Sigmoid colon (tissue), 7 donors: Measurements from ENCODE around the gene TPCN1. TPM values are rescaled to one million over a fixed set of nuclear protein-coding genes. Genes with fewer than 3 reads are reported as not detected.

Source experiments
- DNase-seq: peaks from one replicate; pipeline ENCODE4 v3.0.0-alpha.2; 2019
- H3K27ac ChIP-seq, 4 donors: fragments of 200-600 bp; sonication (generic); one replicate each; pipeline ENCODE4 v1.5.1; 2016 to 2019; ENCODE audit warnings: mild to moderate bottlenecking in 1 of 4
- H3K27me3 ChIP-seq, 3 donors: fragments of 200-600 bp; sonication (generic); one replicate each; pipeline ENCODE4 v1.5.1; 2019; ENCODE audit warnings: mild to moderate bottlenecking in 1 of 3
- H3K36me3 ChIP-seq, 4 donors: fragments of 200-600 bp; sonication (generic); one replicate each; pipeline ENCODE4 v1.5.1; 2016 to 2019
- H3K4me1 ChIP-seq, 4 donors: fragments of 200-600 bp; sonication (generic); one replicate each; pipeline ENCODE4 v1.5.1; 2017 to 2019
- H3K4me3 ChIP-seq, 4 donors: fragments of 200-600 bp; sonication (generic); one replicate each; pipeline ENCODE4 v1.5.1; 2017 to 2019; ENCODE audit warnings: mild to moderate bottlenecking in 2 of 4, moderate library complexity in 1 of 4
- H3K9me3 ChIP-seq, 4 donors: fragments of 200-600 bp in 3 of 4; sonication (generic) in 3 of 4; one replicate each; pipeline versions ENCODE4 v1.5.1 to v1.6.1; 2013 to 2019
- EP300 ChIP-seq, 4 donors: sonication (generic); formaldehyde crosslinking; IDR thresholded peaks; one replicate each; pipeline ENCODE4 v1.6.1; 2017; ENCODE audit warnings: antibody characterized with exemption in 4 of 4
- POLR2A ChIP-seq, 2 donors: fragments of 450-650 bp; IDR thresholded peaks; one replicate each; pipeline ENCODE4 v1.6.1; 2016; ENCODE audit warnings: antibody characterized with exemption in 2 of 2, mild to moderate bottlenecking in 2 of 2, moderate library complexity in 2 of 2
- POLR2AphosphoS5 ChIP-seq, 4 donors: sonication (generic); formaldehyde crosslinking; IDR thresholded peaks; one replicate each; pipeline ENCODE4 v1.6.1; 2017; ENCODE audit warnings: antibody characterized with exemption in 4 of 4
- WGBS, 2 donors: extraction: QIAGEN DNeasy Blood & Tissue Kit; methylation state at CpG; one replicate each; pipeline ENCODE4 v1.1.7; 2013; 5-methylcytosine and 5-hydroxymethylcytosine counted together
- intact Hi-C: fragments of 100-400 bp; cut with DNase I; formaldehyde crosslinking; loops from one replicate; pipeline ENCODE4 v1.15.1; 2023
- polyA plus RNA-seq, 3 donors: library from polyadenylated mRNA; stranded (reverse); fragments of 200-250 nt; gene quantifications; one replicate each; pipeline ENCODE4 v1.2.3, GENCODE V29; 2013
- total RNA-seq, 4 donors: library from RNA; depleted of rRNA; stranded (reverse); fragments of >200 nt; gene quantifications; one replicate each; pipeline ENCODE4 v1.1.0, GENCODE V29; 2016
- TF ChIP-seq, protein P1 (sequence below), 4 experiments: fragments of 450-650 bp in 3 of 4; fragments of 200-600 bp in 1 of 4; IDR thresholded peaks; one replicate each; pipeline ENCODE4 v1.5.1; 2016 to 2019; ENCODE audit warnings: antibody characterized with exemption in 4 of 4, mild to moderate bottlenecking in 3 of 4, moderate library complexity in 2 of 4
- donor health status: healthy with polysubstance abuse.
- donor health status: Bipolar disorder and iron deficiency.
- donor health status: healthy.

Gene TPCN1
- total and polyA plus RNA-seq, 7 donors: 6.0 to 51.5 (median 28.3) TPM

DNA sequence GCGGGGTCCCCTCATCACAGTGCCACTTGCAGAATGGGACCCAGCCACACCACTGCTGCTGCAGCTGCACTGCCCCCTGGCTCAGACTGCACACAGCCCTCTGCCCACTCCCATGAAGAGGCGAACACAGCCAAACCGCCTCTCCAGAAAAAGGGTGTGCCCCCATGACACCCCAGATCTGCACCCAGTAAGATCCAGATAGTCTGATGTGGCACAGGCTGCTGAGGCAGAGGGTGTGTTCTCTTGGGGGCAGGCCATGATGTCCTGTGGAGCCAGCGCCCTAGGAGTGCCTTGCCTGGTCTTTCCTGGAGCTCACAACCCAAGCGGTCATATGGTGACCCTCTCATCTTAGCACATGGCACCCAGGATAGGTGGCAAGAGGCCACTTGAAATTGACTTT is 69.2 kb downstream of the TPCN1 start:
- WGBS, 2 donors: 95 to 96% methylated on average over 5 of the region's 5 CpGs
- intact Hi-C loops: no loop called here
- Histone ChIP-seq H3K36me3 (peaks cover 33 to 97% (median 39%) of the 10 kb centered on the region in 4 donors), H3K27me3 (no peaks in the 10 kb centered on the region), H3K9me3 (no peaks in the 10 kb centered on the region), H3K4me1 (no peaks in the 10 kb centered on the region), H3K27ac (no peak overlapping the region), H3K4me3 (no peak overlapping the region)
- TF ChIP-seq EP300 (IDR thresholded peaks at IDR 0.05) (no peak), POLR2A (IDR thresholded peaks at IDR 0.05) (no peak), POLR2AphosphoS5 (IDR thresholded peaks at IDR 0.05) (no peak)
- TF ChIP-seq, protein P1, sequence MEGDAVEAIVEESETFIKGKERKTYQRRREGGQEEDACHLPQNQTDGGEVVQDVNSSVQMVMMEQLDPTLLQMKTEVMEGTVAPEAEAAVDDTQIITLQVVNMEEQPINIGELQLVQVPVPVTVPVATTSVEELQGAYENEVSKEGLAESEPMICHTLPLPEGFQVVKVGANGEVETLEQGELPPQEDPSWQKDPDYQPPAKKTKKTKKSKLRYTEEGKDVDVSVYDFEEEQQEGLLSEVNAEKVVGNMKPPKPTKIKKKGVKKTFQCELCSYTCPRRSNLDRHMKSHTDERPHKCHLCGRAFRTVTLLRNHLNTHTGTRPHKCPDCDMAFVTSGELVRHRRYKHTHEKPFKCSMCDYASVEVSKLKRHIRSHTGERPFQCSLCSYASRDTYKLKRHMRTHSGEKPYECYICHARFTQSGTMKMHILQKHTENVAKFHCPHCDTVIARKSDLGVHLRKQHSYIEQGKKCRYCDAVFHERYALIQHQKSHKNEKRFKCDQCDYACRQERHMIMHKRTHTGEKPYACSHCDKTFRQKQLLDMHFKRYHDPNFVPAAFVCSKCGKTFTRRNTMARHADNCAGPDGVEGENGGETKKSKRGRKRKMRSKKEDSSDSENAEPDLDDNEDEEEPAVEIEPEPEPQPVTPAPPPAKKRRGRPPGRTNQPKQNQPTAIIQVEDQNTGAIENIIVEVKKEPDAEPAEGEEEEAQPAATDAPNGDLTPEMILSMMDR (IDR thresholded peaks at IDR 0.05): no peak
- no peak for DNase-seq

DNA sequence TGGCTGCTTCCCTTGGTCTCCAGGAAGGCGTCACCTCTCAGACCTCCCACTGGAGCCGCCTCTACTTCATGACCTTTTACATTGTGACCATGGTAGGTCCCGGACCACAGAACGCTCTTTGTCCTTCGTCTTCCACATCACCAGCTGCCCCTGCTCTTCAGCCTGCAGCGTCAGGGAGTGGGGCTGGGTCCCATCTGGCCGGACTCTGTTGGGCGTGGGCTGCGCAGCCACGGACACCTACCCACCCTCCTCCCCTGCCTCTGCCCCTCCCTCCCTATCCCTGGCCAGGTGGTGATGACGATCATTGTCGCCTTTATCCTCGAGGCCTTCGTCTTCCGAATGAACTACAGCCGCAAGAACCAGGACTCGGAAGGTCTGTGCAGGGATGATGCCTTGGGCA is 70.3 kb downstream of the TPCN1 start:
- 90 to 92% methylated on average over 17 of the region's 17 CpGs for WGBS, 2 donors
- no peaks in the 10 kb centered on the region for H3K9me3 ChIP-seq
- DNase-seq: no peak
- no peak overlapping the region for H3K27ac ChIP-seq
- H3K4me1 ChIP-seq: no peaks in the 10 kb centered on the region
- H3K27me3 ChIP-seq: no peaks in the 10 kb centered on the region
- H3K4me3 ChIP-seq: no peak overlapping the region
- no peak for TF ChIP-seq EP300 (IDR thresholded peaks at IDR 0.05)
- no peak for TF ChIP-seq POLR2AphosphoS5 (IDR thresholded peaks at IDR 0.05)
- TF ChIP-seq, protein P1 (IDR thresholded peaks at IDR 0.05): no peak
- TF ChIP-seq POLR2A (IDR thresholded peaks at IDR 0.05): no peak
- intact Hi-C loops: no loop called here
- H3K36me3 ChIP-seq: peaks cover 35 to 97% (median 42%) of the 10 kb centered on the region in 4 donors

DNA sequence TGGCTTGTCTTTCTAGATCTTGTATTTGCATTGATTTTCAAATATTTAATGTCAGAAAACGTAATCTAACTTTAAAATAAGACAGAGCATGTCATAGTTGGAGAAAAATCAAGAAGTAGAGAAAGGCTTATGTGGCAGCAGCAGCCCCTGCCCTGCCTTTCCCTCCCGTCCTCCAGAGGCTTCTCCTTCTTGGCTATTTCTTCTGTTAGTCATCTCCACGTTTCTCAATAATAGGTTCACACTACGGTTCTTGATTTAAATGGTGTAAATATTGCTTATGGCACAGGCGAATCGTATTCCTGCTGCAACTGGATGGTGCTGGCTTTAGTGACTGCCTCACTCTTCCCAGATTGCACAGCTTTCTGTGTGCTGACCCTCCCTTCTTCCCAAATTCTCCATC is 70.8 kb downstream of the TPCN1 start:
- H3K9me3 ChIP-seq: no peaks in the 10 kb centered on the region
- no peak overlapping the region for H3K27ac ChIP-seq
- no peak overlapping the region for H3K4me3 ChIP-seq
- TF ChIP-seq EP300 (IDR thresholded peaks at IDR 0.05) (no peak), POLR2AphosphoS5 (IDR thresholded peaks at IDR 0.05) (no peak), POLR2A (IDR thresholded peaks at IDR 0.05) (no peak)
- TF ChIP-seq, protein P1 (IDR thresholded peaks at IDR 0.05): no peak
- H3K4me1 ChIP-seq: no peaks in the 10 kb centered on the region
- H3K27me3 ChIP-seq: no peaks in the 10 kb centered on the region
- 82 to 87% methylated on average over 6 of the region's 6 CpGs for WGBS, 2 donors
- no peak for DNase-seq
- intact Hi-C loops: no loop called here
- H3K36me3 ChIP-seq: peaks cover 37 to 98% (median 41%) of the 10 kb centered on the region in 4 donors

DNA sequence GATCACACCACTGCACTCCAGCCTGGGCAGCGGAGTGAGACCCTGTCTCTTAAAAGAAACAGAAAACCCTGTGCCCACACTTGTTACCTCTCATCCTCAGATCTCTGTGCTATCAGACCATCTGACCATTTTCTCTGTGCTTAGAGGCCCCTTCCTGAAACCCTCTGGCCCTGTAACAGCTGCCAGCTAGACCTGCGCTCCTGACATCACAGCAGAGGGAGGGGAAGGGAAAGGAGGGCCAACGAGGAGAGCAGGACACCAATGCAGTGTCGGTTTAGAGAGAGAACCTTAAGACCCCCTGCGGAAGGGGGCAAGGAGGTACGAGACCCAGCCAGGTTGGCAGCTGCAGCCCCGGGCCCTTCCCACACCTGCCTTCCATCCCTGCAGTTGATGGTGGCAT is 71.3 kb downstream of the TPCN1 start:
- no peaks in the 10 kb centered on the region for H3K27me3 ChIP-seq
- no peak overlapping the region for H3K4me3 ChIP-seq
- intact Hi-C loops: no loop called here
- H3K9me3 ChIP-seq: no peaks in the 10 kb centered on the region
- no peak overlapping the region for H3K27ac ChIP-seq
- no peak for TF ChIP-seq POLR2AphosphoS5 (IDR thresholded peaks at IDR 0.05)
- TF ChIP-seq, protein P1 (IDR thresholded peaks at IDR 0.05): no peak
- no peak for TF ChIP-seq POLR2A (IDR thresholded peaks at IDR 0.05)
- no peak for TF ChIP-seq EP300 (IDR thresholded peaks at IDR 0.05)
- H3K36me3 ChIP-seq: peaks cover 37 to 98% (median 44%) of the 10 kb centered on the region in 4 donors
- DNase-seq: no peak
- H3K4me1 ChIP-seq: no peaks in the 10 kb centered on the region
- WGBS, 2 donors: 90 to 93% methylated on average over 7 of the region's 7 CpGs

DNA sequence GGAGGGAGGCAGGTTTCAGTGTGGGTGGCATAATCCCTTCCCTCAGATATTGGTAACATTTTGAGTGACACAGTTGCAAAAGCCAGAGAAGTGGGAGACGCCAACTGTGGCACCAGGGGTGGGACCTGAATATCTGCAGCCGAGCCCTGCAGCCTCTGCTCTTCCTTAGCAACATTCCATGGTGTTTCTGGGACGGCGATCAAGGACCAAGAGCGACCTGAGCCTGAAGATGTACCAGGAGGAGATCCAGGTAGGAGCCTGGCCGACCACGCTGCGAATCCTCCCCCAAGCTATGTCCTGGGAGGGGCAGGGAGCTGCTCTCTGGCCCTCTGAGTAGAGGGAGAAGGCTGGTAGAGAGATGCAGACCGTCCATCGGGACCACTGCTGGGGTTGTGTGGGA is 71.8 kb downstream of the TPCN1 start:
- intact Hi-C loops: no loop called here
- Histone ChIP-seq H3K27ac (no peak overlapping the region), H3K9me3 (no peaks in the 10 kb centered on the region), H3K4me1 (peaks cover 0 to 2% (median 0%) of the 10 kb centered on the region in 4 donors), H3K36me3 (peaks cover 37 to 98% (median 44%) of the 10 kb centered on the region in 4 donors), H3K4me3 (no peak overlapping the region), H3K27me3 (no peaks in the 10 kb centered on the region)
- DNase-seq: no peak
- WGBS, 2 donors: 94% methylated on average over 10 of the region's 10 CpGs
- TF ChIP-seq POLR2AphosphoS5 (IDR thresholded peaks at IDR 0.05): no peak
- TF ChIP-seq, protein P1 (IDR thresholded peaks at IDR 0.05): no peak
- no peak for TF ChIP-seq POLR2A (IDR thresholded peaks at IDR 0.05)
- TF ChIP-seq EP300 (IDR thresholded peaks at IDR 0.05): no peak
